ENCODE results near the gene PRDX3.

DNA sequence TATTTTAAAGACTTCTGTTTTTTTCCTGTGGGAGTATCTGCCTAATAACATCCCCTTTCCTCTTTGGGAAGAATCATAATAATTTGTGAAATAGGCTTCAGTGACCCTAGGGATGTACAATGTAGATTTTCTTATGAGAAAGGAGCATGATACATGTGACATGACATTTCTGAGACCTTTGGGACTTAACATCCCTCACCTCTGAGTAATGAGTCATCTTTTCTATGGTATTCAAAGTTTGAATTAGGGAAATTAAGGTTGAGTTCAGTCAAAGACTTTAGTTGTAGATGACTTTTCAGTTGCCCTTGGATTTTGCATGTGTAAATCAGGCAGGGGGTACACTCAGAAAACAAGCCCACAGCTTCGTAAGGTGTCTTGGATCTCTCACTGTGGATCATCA, 43.1 kb upstream of the PRDX3 start:
- TF ChIP-seq, protein P1, sequence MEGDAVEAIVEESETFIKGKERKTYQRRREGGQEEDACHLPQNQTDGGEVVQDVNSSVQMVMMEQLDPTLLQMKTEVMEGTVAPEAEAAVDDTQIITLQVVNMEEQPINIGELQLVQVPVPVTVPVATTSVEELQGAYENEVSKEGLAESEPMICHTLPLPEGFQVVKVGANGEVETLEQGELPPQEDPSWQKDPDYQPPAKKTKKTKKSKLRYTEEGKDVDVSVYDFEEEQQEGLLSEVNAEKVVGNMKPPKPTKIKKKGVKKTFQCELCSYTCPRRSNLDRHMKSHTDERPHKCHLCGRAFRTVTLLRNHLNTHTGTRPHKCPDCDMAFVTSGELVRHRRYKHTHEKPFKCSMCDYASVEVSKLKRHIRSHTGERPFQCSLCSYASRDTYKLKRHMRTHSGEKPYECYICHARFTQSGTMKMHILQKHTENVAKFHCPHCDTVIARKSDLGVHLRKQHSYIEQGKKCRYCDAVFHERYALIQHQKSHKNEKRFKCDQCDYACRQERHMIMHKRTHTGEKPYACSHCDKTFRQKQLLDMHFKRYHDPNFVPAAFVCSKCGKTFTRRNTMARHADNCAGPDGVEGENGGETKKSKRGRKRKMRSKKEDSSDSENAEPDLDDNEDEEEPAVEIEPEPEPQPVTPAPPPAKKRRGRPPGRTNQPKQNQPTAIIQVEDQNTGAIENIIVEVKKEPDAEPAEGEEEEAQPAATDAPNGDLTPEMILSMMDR (IDR thresholded peaks at IDR 0.05) = no peak
- no peak for TF ChIP-seq POLR2A (IDR thresholded peaks at IDR 0.05)

Measured in adrenal gland (tissue), 5 donors.